HepG2 (cell line): ENCODE measurements around the gene NKD2. TPM values are rescaled to one million over a fixed set of nuclear protein-coding genes. Genes with fewer than 3 reads are reported as not detected.

ENCODE experiments used
- ATAC-seq: fragments of 200-7000 bp; cut with Tn5 transposase; 3 replicates; pipeline ENCODE4 v1.9.1; 2020; ENCODE audit warnings: mild to moderate bottlenecking, moderate library complexity
- BruUV-seq: library from RNA; stranded (reverse); fragments of 400-500 nt; replicated peaks from 2 replicates; lab custom pipeline; 2021; lab: Mats Ljungman, UMichigan
- CTCF ChIA-PET: fragments of 300-600 bp; formaldehyde crosslinking; extraction: SDS; loops from one replicate; lab custom pipeline; 2021; ENCODE audit warnings: low total read pairs, inconsistent platforms, low intra/inter-chr PET ratio; lab: Yijun Ruan, JAX
- POLR2A ChIA-PET: fragments of 350-600 bp; sonication (Branson Sonifier 250); formaldehyde crosslinking; loops from one replicate; lab custom pipeline; 2020; ENCODE audit warnings: antibody characterized with exemption, inconsistent platforms; lab: Yijun Ruan, JAX
- DNase-seq: peaks from one replicate; pipeline ENCODE4 v3.0.0-alpha.2; 2015; ENCODE audit warnings: low spot score
- FAIRE-seq: peaks from 3 replicates; lab custom pipeline; 2011; peaks lifted over from hg19 to GRCh38; lab: Jason Lieb, UNC
- H2AFZ ChIP-seq: one replicate; pipeline ENCODE4 v1.6.1; 2011; ENCODE audit warnings: low read length, inconsistent platforms
- H3K27ac ChIP-seq: fragments of 300-600 bp; 3 replicates; pipeline ENCODE4 v1.8.0; 2011; ENCODE audit warnings: mixed run types, mild to moderate bottlenecking, mixed read lengths, low read length, inconsistent platforms; ENCODE audit not compliant: insufficient read depth; ENCODE audit errors: extremely low read length
- H3K27me3 ChIP-seq, 2 experiments: fragments of 200-600 bp in 1 of 2; 2 replicates in 1 of 2; 3 replicates in 1 of 2; pipeline versions ENCODE4 v1.6.0 to v1.8.0; 2011; ENCODE audit warnings: low read length in 2 of 2, mild to moderate bottlenecking in 2 of 2, moderate library complexity in 2 of 2, inconsistent platforms in 1 of 2; ENCODE audit not compliant: insufficient read depth in 2 of 2, control insufficient read depth in 1 of 2
- H3K36me3 ChIP-seq, 2 experiments: fragments of 200-600 bp in 1 of 2; replicated peaks in 1 of 2; 2 replicates in 1 of 2; 3 replicates in 1 of 2; pipeline versions ENCODE4 v1.5.1 to v1.8.0; 2011; ENCODE audit warnings: low read length in 2 of 2, inconsistent platforms in 1 of 2; ENCODE audit not compliant: insufficient read depth in 2 of 2, control insufficient read depth in 1 of 2
- H3K4me1 ChIP-seq: 2 replicates; pipeline ENCODE4 v1.5.1; 2012; ENCODE audit warnings: low read length, inconsistent platforms; ENCODE audit not compliant: insufficient read depth
- H3K4me2 ChIP-seq: 2 replicates; pipeline ENCODE4 v1.6.0; 2011; ENCODE audit warnings: low read depth, low read length, inconsistent platforms
- H3K4me3 ChIP-seq, 3 experiments: fragments of 200-600 bp in 1 of 3; sonication (generic), shearing (Covaris generic) in 1 of 3; replicated peaks in 1 of 3; 2 replicates each; pipeline ENCODE4 v1.5.1; 2011 to 2016; ENCODE audit warnings: low read length in 3 of 3, inconsistent platforms in 2 of 3, low read depth in 2 of 3, mild to moderate bottlenecking in 2 of 3, control low read depth in 1 of 3, mixed read lengths in 1 of 3; ENCODE audit not compliant: insufficient read depth in 1 of 3
- H3K79me2 ChIP-seq: one replicate; pipeline ENCODE4 v1.6.1; 2011; ENCODE audit warnings: low read length, inconsistent platforms; ENCODE audit not compliant: insufficient read depth
- H3K9ac ChIP-seq: 2 replicates; pipeline ENCODE4 v1.6.0; 2011; ENCODE audit warnings: mild to moderate bottlenecking, low read depth, low read length, inconsistent platforms; ENCODE audit not compliant: insufficient read depth
- H3K9me3 ChIP-seq: 2 replicates; pipeline ENCODE4 v1.5.1; 2012; ENCODE audit warnings: mild to moderate bottlenecking, low read length
- H4K20me1 ChIP-seq: 2 replicates; pipeline ENCODE4 v1.6.0; 2011; ENCODE audit warnings: inconsistent platforms, mild to moderate bottlenecking, low read length, moderate library complexity; ENCODE audit not compliant: insufficient read depth
- AGO2 ChIP-seq: fragments of 200-400 bp; formaldehyde crosslinking; optimal IDR thresholded peaks from 2 replicates; pipeline ENCODE3; 2017; ENCODE audit warnings: mild to moderate bottlenecking, low read depth, low read length, moderate library complexity
- MYNN ChIP-seq: sonication (generic); formaldehyde crosslinking; IDR thresholded peaks from 2 replicates; pipeline ENCODE4 v1.4.0; 2020; ENCODE audit warnings: mild to moderate bottlenecking, low read depth, missing genetic modification reagents
- SRSF1 ChIP-seq: fragments of 200-400 bp; formaldehyde crosslinking; optimal IDR thresholded peaks from 2 replicates; pipeline ENCODE3; 2017; ENCODE audit warnings: mild to moderate bottlenecking, low read depth, low read length, moderate library complexity
- TSC22D2 ChIP-seq: sonication (generic); formaldehyde crosslinking; IDR thresholded peaks from 2 replicates; pipeline ENCODE4 v1.5.1; 2020; ENCODE audit warnings: missing genetic modification reagents, mild to moderate bottlenecking, borderline replicate concordance
- ZBTB42 ChIP-seq: sonication (generic); formaldehyde crosslinking; IDR thresholded peaks from 2 replicates; pipeline ENCODE4 v1.5.0; 2020; ENCODE audit warnings: mild to moderate bottlenecking, missing genetic modification reagents
- ZMAT3 ChIP-seq: sonication (generic); formaldehyde crosslinking; conservative IDR thresholded peaks from 2 replicates; pipeline ENCODE4 v1.7.0; 2021; ENCODE audit warnings: missing genetic modification reagents
- WGBS: methylation state at CpG from one replicate; pipeline ENCODE4 v1.1.6; 2017; ENCODE audit warnings: low lambda C conversion rate; 5-methylcytosine and 5-hydroxymethylcytosine counted together
- in situ Hi-C: cut with HindIII; loops from 2 replicates; pipeline ENCODE4 v1.10.0; 2017; ENCODE audit warnings: low pct_unique_long_range_greater_than_20kb; ENCODE audit not compliant: extremely low pct_ligation_motif_present
- intact Hi-C: fragments of 100-400 bp; cut with micrococcal nuclease; formaldehyde crosslinking; loops from one replicate; pipeline ENCODE4 v1.10.0; 2022; ENCODE audit not compliant: unreplicated experiment
- polyA plus RNA-seq, 8 experiments: library from polyadenylated mRNA; depleted of rRNA in 3 of 8; stranded (reverse) in 7 of 8; unstranded in 1 of 8; fragments of >200 nt; fragmentation: Illumina TruSeq in 4 of 8; extraction: Trizol in 4 of 8; gene quantifications; 2 replicates each; pipeline versions ENCODE4 v1.2.1 to v1.2.3, GENCODE V29; 2011 to 2016; ENCODE audit warnings: low read depth in 4 of 8, missing spikeins in 1 of 8, mixed read lengths in 1 of 8; ENCODE audit not compliant: insufficient read depth in 1 of 8
- total RNA-seq, 5 experiments: library from RNA; depleted of rRNA; stranded (reverse); fragments of >200 nt; fragmentation: Illumina TruSeq; extraction: Trizol; gene quantifications; 2 replicates each; pipeline ENCODE4 v1.2.3, GENCODE V29; 2016; ENCODE audit warnings: low read depth in 1 of 5

Gene NKD2
- total and polyA plus RNA-seq, 2 of the 13 experiments (the other 11 are each of a cell fraction or from before 2014, with no cell fraction given), result 0.53 to 0.82 TPM

DNA sequence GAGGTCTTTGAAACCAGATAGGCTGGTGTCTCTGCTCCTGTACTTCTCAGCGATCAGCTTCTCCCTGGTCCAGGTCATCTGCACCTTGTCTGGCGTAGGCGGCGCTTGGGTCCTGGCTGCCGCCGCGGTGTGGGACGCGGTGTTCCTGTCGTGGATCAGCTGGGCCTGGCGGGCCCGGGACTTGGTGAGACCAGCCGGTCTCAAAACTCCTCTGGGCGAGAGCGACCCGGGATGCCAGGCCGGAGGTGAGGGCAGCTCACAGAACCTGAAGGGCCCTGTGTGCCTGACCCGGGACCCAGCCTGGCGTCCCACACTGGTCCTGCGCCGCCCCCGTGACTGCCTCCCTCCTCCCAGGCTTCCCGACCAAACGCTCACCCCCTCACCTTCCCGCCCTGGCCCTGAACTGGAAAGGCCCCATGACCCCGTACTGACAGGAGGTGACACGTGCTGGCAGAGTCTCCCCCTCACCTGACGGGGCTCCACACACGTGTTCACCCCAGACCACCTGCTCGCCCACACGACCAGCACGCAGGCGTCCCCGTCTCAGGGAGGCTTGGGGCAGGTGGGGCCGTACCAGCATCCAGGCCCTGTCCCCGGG lies 49.0 kb downstream of the NKD2 start:
- Histone ChIP-seq H3K27ac (no peak overlapping the region), H3K4me2 (no peak overlapping the region), H3K9ac (no peak overlapping the region), H3K27me3 (no peaks in the 10 kb centered on the region), H3K4me1 (no peaks in the 10 kb centered on the region), H2AFZ (no peak overlapping the region), H3K36me3 (peaks cover 33 to 64% of the 10 kb centered on the region in 2 experiments), H3K9me3 (no peaks in the 10 kb centered on the region)
- FAIRE-seq (no peak), DNase-seq (no peak), ATAC-seq (no peak)
- 91% methylated on average over 18 of the region's 36 CpGs for WGBS
- POLR2A ChIA-PET, result no interaction called here
- no TSS peak for BruUV-seq
- CTCF ChIA-PET, result no interaction called here
- TF ChIP-seq AGO2 (peak; percentile 35), MYNN (CRISPR knock-in tag) (no peak), TSC22D2 (CRISPR knock-in tag) (no peak), ZBTB42 (CRISPR knock-in tag) (no peak)
- TF ChIP-seq, all 625 proteins: peak for 1
- Histone ChIP-seq H3K79me2 (no peaks in the 10 kb centered on the region), H4K20me1 (no peaks in the 10 kb centered on the region), H3K4me3 (no peak overlapping the region)
- intact Hi-C loops, result loop anchor here (10.0 kb wide), 1 partner anchor 87 kb away; no protein-coding TSS in a partner anchor
- in situ Hi-C loops, result no loop called here

DNA sequence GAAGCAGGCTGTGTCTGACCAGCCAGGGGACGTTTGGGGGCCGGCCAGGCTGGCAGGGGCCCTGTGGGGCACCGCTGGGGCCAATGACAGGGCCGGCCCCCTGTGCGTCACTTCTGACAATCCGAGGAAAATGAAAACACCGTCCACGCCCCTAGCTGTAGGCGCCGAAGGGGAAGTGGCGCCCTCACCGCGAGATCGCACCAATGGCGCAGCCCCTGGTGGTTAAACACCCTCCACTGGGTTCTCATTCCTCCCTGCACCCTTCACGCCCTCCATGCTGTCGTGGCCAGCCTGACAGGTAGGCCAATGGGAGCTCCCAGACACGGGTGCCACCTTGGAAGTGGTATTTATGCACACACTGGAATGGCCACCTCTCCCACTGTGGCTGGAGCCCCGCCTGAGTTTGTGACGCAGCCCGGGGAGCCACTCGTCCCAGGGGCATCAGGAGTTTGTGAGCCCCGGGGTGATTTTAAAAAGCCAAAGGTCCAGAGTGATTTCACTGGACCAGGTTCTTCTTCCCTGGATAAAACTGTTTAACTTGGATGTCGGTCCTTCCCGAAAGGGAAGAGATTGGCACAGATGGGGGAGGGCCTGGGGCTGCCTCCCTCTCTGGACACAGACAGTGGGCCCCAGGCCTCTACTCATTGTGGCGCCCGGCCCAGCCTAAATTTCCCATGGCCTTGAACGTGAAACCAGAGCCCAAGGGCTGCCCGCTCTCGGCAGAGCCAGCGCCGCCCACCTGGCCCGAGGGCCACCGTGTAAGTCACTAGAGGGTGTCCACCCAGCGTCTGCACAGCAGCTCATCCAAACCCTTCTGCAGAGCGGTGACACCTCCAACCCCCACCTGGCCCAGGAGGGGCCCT lies 49.7 kb downstream of the NKD2 start:
- ChIA-PET POLR2A (no interaction called here), CTCF (no interaction called here)
- BruUV-seq, result no TSS peak
- Histone ChIP-seq H3K9me3 (no peaks in the 10 kb centered on the region), H3K4me2 (no peak overlapping the region), H2AFZ (no peak overlapping the region), H3K4me3 (no peak overlapping the region), H3K79me2 (no peaks in the 10 kb centered on the region), H3K9ac (no peak overlapping the region), H3K4me1 (no peaks in the 10 kb centered on the region), H3K27me3 (no peaks in the 10 kb centered on the region), H4K20me1 (no peaks in the 10 kb centered on the region), H3K36me3 (peaks cover 34 to 68% of the 10 kb centered on the region in 2 experiments), H3K27ac (no peak overlapping the region)
- WGBS, result 98% methylated on average over 23 of the region's 36 CpGs
- intact Hi-C loops (loop anchor here (10.0 kb wide), 1 partner anchor 86 kb away; no protein-coding TSS in a partner anchor), in situ Hi-C loops (no loop called here)
- no peak for DNase-seq
- ATAC-seq, result no peak
- no peak for TF ChIP-seq SRSF1
- TF ChIP-seq ZMAT3, result no peak
- TF ChIP-seq AGO2, result peak; percentile 8
- no peak for FAIRE-seq
